ENCODE data around the gene PIF1.

PIF1 gene

GRCh38 chr15:64825431-64826294, at the start of gene PIF1:
TSS of gene PIF1 (minus strand) at chr15:64825647. CDS start at chr15:64824335, 1,312 bp downstream.
- DNase-seq (ENCODE audit: low spot score), result peak; percentile 99

- no peak for DNase-seq (ENCODE audit: low spot score)
These were observed 44.9 kb upstream of the PIF1 start for GRCh38 chr15:64870353-64870752.

- DNase-seq (ENCODE audit: low spot score), result no peak
These were observed 44.1 kb upstream of the PIF1 start for GRCh38 chr15:64869501-64869900.

GRCh38 chr15:64865998-64866520, 40.6 kb upstream of the PIF1 start:
- no peak for DNase-seq (ENCODE audit: low spot score)

GRCh38 chr15:64865126-64865997, 39.9 kb upstream of the PIF1 start:
- DNase-seq (ENCODE audit: low spot score), result no peak

- no peak for DNase-seq (ENCODE audit: low spot score)
These were observed 38.6 kb upstream of the PIF1 start for GRCh38 chr15:64864068-64864467.

GRCh38 chr15:64862408-64862807, 37.0 kb upstream of the PIF1 start:
- no peak for DNase-seq (ENCODE audit: low spot score)

GRCh38 chr15:64861960-64862359, 36.5 kb upstream of the PIF1 start:
- DNase-seq (ENCODE audit: low spot score), result no peak

GRCh38 chr15:64861331-64861730, 35.9 kb upstream of the PIF1 start:
- no peak for DNase-seq (ENCODE audit: low spot score)

- no peak for DNase-seq (ENCODE audit: low spot score)
These were observed 33.8 kb upstream of the PIF1 start for GRCh38 chr15:64859226-64859625.

- DNase-seq (ENCODE audit: low spot score), result no peak
These were observed 32.7 kb upstream of the PIF1 start for GRCh38 chr15:64858021-64858575.

GRCh38 chr15:64857421-64857820, 32.0 kb upstream of the PIF1 start:
- DNase-seq (ENCODE audit: low spot score), result no peak

GRCh38 chr15:64856429-64857145, 31.1 kb upstream of the PIF1 start:
- DNase-seq (ENCODE audit: low spot score), result no peak

GRCh38 chr15:64855205-64855975, 29.9 kb upstream of the PIF1 start:
- DNase-seq (ENCODE audit: low spot score), result no peak

GRCh38 chr15:64854526-64854925, 29.1 kb upstream of the PIF1 start:
- DNase-seq (ENCODE audit: low spot score), result no peak

- no peak for DNase-seq (ENCODE audit: low spot score)
These were observed 28.6 kb upstream of the PIF1 start for GRCh38 chr15:64854041-64854440.

- no peak for DNase-seq (ENCODE audit: low spot score)
These were observed 26.0 kb upstream of the PIF1 start for GRCh38 chr15:64851503-64851840.

GRCh38 chr15:64850778-64851502, 25.5 kb upstream of the PIF1 start:
- DNase-seq (ENCODE audit: low spot score), result no peak

- DNase-seq (ENCODE audit: low spot score), result no peak
These were observed 22.6 kb upstream of the PIF1 start for GRCh38 chr15:64847876-64848716.
